Raji (cell line): ENCODE results near the gene ING4.

ENCODE experiments used
- POLR2A ChIP-seq: IDR thresholded peaks from 2 replicates; pipeline ENCODE4 v1.6.1; 2011; ENCODE audit warnings: low read depth, low read length, control low read depth; ENCODE audit not compliant: insufficient read depth

Gene ING4

DNA sequence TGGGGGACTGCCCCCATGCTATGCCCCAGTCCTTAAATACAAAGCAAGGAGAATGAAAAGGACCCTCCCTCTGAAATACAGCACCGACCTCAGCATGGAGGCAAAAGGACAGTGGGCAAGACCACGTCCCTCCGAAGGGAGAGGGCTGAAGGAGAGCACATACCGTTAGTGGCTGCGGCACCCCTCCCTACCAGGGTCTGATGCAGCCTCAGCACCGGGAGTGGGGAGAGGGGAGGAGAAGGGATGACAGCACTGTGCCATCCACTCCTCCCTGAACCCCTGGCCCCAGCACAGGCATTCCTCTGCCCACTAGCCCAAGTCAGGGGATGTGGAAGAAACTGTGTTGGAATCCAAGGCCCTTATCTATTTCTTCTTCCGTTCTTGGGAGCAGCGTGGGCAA, 12.1 kb downstream of the ING4 start:
- no peak for TF ChIP-seq POLR2A

DNA sequence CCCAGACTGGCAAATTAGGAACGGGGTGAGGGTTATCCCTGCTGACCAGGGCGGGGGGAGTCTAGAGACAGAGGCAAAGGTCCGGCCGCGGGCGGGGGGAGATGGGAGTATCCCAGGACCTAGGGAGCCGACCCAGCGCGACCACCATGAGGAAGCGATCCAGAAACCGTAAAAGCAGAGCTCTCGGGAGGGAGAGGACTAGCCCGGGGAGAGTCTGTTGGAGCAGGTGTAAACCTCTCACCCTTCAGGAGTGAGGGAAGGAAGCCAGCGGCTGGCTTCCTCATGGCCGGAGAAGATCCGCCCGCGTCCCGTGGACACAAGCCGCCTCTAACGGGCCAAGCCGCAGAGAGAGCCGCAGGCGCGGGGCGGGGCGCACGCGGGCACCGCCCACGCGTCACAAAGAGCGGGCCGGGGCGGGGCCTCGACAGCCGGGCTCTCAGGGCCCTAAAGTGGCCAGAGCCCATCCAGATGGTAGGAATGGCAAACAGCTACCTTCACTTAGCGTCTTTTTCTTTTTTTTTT, 15.8 kb downstream of the ING4 start, which contains the start of gene ACRBP:
TSS of gene ACRBP (minus strand) at position 350 of the 522 bp plus-strand sequence. CDS start at position 284, 66 bp downstream.
- peak; percentile 74 for TF ChIP-seq POLR2A

DNA sequence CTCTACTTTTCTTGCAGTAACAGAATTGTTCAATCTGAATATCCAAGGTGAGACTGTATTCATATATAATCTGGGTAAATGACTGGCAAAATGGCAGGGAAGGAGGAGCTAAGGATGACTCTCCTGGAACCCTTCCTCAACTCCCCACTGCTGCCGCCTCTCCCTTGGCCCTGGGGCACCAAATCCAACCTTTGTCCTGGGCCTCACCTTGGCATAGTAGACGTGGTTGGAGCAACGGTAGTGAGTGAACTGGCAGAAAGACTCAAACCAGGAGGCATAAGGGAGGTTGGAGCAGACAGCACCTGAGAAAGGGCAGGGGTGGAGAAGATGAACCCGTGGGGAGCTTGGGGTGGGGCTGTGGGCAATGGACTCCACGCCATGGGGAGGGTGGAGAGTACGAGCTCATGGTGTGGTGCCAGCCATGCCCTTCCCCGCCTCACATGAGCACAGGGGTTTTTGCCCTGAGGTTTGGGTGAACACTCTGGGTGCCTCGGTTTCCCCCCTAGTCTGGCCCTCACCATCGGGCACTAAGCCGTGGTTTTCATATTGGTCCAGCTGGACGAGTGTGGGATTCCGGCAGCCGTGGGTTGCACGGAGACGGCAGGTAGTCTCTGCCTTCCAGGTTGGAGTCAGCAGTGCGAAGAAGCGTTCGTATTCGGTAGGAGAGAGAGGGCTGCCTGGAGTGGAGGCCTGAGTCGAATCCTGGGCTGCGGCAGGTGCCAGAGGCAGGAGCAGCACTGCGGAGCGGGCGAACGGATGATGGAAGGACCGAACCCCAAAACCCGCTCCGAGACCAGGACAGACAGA, 16.4 kb downstream of the ING4 start:
- no peak for TF ChIP-seq POLR2A

DNA sequence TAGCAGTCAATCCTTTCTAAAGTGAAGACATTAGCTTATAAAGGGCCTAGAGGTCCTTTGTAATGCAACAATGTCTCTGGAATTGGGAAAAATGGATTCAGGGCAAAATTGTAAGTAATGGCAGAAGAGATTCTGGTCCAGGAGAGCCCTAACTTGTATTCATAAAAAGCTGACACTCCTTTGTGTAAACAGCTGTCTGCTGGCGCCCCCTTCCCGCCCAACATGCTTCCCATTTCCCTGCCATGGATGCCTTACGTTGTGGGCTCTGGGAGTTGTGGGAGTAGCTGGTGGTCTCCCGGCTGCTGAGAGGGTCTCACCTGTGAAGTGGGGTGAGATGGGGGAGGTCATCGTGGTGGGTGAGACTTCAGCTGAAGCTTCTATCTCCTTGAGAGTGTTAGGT, 18.0 kb downstream of the ING4 start:
- no peak for TF ChIP-seq POLR2A

DNA sequence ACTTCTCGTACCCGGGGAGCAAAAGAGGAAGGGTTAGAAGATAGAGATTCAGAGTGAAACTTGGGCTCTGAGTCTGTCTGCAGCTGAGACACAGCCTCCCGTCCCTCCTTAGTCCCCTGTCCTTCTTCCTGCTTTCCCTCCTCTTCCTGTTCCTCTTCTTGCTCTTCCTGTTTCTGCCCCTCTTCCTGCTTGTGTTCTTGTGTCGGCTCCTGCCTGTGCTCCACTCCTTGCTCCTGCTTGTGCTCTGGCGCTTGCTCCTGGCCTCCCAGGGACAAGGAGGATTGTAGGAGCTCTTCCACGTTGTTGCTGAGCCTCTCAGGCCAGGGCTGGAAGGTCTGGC, 18.7 kb downstream of the ING4 start:
- peak; percentile 60 for TF ChIP-seq POLR2A

DNA sequence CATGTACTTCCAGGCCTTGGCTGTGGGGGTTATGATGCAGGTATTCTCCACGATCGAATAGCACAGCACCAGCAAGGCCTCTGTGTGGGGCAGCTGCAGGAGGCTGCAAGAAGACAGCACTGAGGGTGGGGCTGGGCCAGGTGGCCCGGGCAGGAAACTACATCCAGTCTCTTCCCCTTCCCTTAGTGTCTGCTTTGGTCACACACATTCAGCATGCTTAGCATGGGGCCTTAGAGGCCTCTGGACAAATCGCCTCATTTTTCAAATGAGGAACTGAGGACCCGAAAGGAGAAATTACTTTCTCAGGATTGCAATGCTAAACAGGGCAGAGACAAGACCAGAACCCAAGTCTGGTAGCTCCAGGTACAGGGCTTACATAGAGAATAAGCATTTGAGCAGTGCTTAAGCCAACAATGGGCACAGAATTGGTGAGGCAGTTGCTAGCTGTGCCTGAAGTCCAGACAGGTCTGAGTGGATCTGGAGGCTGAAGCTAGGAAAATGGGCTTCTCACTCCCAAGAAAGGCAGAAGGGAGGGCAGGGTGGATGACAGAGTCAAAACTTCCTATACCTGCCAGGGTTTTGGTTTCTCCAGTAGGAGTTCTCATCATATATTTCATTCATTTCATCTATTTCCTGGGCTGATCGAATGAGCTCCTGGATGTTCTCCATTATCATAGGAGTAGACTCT, 19.2 kb downstream of the ING4 start:
- no peak for TF ChIP-seq POLR2A

DNA sequence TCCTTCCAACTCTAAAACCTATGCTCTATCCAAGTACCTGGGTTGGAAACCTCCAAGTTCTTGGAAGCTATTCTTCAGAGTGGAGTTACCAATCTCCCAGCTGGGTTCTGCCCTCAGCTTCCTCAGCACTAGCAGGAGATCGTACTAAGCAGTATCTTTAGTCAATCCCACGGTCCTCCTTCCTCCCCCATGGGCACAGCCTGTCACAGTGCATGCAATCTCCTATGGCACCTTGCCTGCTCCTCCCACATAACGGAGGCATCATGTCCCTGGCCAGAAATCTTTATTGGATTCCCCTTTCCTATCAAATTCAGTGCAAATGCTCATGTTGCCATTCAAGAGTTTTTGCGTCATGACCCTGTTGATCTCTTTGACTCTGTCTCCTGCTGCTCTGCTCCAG, 21.8 kb downstream of the ING4 start:
- no peak for TF ChIP-seq POLR2A

DNA sequence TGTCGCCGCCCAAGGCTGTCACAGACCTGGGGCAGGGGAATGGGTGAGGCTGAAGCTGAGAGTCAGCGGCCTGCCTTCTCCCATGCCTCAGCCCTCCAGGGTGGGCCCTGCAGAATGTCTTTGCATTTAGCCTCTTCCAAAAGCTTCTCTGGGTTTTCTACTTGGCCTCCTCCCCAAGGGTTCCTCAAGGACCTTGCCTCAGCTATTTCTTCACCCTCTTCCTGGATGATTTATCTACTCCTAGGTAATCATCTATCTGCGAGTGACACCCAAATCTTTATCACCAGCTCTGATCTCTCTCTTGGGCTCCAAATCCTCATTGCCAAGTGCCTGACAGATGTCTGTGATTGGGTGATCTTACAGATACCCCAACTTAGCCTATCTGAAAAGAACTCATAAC, 22.4 kb downstream of the ING4 start:
- TF ChIP-seq POLR2A = no peak

DNA sequence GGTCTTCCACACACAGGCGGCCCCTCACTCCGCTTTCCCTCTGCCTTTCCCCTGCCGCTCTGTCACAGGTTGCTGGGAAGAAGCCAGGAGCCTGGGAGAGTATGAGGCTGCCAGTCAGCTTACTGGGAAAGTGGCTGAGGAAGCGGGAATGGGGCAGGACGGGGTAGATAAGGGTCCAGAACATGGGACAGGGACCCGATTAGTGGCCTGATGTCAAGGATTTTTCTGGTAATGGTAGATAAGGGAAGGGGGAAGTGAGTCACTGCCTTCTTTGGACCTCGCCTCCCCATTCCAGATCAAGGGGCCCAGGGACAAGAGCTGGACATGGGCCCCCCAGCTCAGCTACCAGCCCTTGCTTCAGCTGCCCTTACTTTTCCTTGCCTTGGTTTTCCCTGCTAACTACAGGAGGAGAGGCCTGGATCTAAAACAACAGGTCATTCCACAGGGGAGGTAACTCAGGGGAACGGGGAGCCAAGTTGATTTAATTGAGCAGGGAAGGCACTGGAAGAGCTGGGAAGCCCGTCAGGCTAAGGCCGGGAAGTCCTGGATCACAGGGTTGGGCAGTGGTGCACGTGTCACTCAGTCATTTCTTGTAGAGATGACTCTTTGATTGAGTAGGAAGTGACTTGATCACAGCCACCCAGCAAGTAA, 23.6 kb downstream of the ING4 start:
- no peak for TF ChIP-seq POLR2A

DNA sequence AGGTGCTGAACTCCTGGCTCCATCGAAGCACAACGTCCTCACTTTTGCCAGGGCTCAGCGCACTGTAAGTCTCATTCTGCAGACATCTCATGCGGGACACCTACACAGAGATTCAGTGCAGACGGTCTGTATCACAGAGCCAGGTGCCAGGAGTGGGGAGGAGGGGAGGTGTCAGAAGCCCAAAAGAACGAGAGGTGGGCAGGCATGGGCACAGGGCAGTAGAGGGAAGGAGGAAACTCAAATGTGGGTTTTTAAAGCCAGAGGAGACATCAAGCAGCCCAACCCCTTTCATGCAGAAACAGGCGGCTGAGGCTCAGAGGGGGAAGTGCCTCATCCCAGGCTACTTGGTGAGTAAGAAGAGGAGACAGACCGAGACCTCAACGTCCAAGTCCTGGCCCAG, 24.6 kb downstream of the ING4 start:
- TF ChIP-seq POLR2A = no peak

DNA sequence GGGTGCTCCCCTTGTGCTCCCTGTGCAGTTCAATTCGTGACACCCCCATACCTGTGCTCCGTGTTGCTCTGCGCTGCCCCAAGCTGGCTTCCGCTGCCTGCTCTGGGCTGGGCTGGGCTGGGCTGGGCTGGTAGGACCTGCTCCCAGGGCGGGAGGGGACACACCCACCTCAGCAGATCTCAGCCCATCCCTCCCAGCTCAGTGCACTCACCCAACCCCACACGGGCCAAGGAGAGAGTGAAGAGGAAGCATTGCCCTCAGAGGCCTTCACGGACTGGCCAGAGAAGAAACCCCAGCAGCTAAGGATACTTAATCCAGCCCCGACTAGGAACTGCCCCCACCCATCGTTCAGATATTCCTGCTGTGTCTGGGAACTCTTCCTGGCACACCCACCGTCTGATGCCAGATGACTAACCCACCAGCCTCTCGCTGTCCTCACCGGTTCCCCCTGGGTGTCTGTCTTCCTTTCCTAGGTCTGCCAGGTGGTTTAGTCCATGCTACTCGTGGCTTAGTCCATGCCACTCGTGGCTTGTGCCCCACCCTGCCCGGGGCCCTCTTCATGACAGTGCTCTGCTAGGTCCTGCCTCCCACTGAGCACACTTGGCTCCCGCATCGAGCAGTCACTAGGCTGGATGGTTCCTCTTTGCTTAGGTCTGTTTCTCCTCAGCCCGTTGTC, 26.9 kb downstream of the ING4 start, which contains the start of gene LPAR5:
TSS of gene LPAR5 (minus strand) at position 104 of the 676 bp plus-strand sequence. CDS start 14,711 bp downstream, outside the sequence.
- TF ChIP-seq POLR2A = peak; percentile 63

DNA sequence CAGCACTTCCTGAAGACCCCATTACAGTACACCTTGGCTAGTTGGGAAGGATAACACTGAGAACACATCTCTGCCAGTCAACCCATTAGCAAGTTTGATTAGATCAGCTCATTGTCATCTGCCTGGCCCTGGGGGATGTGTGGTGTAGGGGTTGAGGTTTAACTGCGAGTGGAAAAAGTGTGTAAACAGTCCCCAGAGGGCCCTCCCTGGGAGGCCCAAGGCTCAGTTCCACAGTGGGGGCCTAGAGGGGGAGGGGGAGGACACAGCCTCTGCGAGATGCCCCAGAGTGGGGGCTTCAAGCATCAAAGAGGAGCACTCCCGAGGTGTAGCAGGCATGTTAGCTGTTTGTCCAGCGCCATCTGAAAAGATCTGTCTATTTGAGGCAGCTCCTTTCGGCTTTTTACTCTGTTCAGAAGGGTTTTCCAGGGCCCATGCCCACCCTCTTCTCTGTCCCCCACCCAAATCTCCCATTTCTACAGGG, 27.5 kb downstream of the ING4 start:
- TF ChIP-seq POLR2A = no peak; the same call in 1 of the 2 replicates

DNA sequence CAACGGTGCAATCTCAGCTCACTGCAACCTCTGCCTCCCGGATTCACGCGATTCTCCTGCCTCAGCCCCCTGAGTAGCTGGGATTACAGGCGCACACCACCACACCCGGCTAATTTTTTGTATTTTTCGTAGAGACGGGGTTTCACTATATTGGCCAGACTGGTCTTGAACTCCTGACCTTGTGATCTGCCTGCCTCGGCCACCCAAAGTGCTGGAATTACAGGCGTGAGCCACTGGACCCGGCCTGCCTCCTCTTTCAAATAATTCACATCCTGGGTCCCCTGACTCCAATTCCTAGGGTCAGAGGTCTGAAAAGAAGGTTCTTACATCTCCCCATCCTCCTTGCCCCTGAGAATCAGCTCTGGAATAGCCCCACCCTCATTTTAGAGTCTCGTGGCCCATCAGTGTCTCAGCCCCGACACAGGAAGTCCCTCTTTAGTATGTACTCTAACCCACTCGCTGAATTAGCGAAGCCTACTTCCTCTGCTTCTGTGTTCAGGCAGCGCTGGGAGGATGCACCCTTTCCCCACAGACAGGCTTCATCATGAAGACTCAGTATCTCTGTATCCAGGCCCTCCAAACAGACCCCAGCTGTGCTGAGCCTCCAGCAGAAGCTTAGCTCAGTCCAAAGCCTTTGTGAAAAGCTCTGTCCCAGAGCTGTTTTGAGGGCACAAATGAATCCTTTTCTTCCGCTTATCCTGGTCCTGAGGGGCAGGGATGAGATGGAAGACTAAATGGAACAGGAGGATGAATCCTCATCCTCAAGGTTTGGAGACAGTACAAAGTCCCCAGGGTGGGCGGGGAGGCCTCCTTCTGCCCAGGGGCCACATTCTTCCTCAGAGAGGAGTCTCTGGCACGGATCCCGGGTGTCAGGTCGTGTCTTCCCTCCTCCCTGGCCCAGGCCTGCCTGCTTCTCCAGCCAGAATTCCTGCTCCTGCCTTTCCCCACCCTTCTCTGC, 30.6 kb downstream of the ING4 start:
- peak; percentile 65 for TF ChIP-seq POLR2A

DNA sequence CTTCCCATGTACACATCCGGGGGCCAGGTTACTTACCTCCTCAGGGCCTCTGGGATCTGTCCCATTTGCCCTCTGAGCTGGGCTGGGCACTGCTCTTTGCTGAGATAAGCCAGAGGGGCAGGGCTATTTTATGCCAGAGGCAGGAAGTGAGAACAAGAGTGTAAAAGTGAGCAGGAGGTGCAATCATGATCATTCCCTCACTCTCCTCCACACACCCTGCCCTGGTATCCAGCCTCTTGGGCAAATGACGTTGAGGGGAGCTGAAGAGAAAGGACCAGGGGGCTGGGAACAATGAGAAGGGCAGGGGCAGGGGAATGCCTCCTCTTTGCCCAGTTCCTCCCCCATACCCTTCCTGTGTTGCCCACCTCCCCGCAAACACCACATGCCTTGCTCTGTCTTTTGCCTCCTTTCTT, 31.4 kb downstream of the ING4 start:
- TF ChIP-seq POLR2A = no peak; the same call in 1 of the 2 replicates
